ENCODE data around the gene GIGYF2.
A peak's percentile ranks its signal among the peaks of the same experiment; 100 is the strongest.
"Not testable (repeated sequence)": the region's sequence is repeated elsewhere in the genome, so short reads cannot be mapped to it uniquely, and the experiment has no call there.

The GIGYF2 gene

DNA sequence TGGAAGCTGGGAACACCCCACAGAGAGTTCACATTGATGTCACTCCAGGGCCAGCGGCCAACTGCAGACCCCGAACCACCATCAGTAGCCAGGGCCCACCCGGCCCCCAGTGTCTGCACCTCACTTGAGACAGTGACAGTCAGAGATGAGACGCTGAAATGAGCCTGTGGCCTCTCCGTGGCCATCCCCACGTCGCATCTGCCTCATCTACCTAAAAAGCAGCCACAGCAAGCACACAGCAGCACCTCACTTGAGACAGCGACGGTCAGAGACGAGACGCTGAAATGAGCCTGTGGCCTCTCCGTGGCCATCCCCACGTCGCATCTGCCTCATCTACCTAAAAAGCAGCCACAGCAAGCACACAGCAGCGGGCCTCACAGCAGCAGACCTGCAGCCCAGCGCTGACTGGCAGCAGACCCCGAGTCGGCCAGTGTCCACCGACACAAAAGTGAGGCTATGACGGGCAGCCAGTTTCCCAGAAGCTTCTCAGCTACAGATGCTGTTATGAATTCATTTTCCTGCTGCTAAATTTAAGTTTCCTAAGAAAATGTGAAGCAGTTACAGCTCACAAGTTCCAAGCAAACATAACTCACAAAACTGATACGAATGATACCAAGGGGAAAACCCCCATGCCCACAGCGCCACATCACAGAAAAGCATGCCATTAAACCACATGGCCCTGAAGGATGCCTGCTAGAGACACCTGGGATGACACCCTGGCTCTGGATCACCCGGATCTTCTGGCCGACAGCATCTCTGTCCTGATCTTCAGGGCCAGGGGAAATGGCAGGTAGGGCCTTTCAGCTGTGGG, 200.7 kb downstream of the GIGYF2 start:
- DNase-seq: peak; percentile 38 to 55

DNA sequence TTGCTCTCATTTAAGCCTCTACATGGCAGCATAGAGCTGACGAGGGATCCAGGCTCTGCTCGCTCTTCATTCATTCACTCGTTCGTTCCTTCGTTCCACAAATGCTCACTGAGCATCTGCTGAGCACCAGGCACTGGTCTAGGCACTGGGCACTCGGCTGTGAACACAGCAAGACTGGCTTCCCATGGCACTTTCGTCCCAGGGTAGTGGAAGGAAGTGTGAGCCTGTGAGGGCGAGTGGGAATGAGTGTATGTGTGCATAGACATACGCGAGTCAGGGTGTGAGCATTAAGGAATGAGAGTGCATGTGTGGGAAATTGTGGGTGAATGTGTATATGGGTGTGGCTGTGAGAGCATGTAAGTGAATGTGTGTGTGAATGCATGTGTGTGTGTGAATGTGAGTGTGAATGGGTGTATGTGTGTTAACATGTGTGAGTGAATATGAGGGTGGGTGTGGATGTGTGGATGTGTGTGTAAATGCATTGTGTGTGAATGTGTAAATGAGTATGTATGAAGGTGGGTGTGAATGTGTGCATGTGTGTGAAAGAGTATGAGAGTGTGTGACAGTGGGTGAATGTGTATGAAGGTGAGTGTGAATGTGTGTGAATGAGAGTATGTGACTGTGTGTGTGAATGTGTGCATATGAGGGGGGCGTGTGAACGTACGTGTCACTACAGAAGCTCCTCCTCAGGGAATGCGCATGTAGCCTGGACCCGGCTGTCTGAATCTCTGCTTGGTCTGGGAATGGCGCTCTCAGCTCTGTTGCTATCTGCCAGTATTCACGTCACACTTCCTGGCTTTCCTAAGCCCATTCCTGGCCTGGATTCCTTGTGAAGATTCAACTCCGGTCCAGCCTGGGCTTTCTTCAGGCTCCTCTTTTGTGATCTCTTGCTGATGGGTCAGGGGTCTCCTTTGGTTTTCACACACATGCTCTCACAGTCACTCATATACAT, 201.7 kb downstream of the GIGYF2 start:
- DNase-seq: no peak

DNA sequence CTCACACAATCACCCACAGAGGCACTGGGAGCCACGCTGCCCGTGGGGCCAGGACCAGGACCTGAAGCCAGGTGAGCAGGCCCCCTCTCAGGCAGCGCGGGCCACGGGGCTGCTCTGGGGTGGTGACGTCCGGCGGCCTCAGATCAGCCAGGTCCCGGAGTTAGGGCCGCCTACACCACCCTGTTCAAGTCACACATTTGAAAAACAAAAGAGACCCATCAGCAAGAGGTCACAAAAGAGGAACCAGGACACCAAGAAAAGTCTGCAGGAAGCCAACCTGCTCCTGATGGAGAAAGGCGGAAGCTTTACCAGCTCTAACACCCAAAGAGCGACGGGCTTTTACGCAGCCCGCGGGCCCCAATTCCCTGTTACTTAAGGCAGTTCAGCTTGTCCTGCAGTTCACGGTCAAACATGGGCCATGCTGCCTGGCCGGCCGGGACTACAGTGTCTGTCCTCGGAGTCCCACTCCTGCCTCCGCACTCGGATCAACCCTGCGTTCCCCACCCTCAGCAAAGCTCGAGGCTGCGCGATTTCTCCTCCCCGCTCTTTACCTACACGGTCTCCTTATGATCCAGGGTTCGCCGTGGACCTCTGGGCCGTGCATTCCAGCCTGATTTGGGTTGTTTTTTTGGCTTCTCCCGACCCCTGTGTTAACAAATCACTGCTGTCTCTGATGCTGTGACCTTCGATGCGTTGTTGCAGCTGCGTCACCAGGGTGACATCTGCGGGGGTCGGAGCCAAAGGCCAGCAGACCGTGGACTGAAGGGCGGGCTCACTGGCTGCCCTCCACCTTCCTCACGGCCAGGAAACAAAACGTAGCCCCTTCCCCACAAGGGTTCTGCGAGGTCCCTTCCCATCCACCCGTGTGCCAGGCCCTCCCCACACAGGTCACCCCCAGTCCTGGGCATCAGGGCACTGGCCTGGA, 203.9 kb downstream of the GIGYF2 start:
- DNase-seq: no peak

DNA sequence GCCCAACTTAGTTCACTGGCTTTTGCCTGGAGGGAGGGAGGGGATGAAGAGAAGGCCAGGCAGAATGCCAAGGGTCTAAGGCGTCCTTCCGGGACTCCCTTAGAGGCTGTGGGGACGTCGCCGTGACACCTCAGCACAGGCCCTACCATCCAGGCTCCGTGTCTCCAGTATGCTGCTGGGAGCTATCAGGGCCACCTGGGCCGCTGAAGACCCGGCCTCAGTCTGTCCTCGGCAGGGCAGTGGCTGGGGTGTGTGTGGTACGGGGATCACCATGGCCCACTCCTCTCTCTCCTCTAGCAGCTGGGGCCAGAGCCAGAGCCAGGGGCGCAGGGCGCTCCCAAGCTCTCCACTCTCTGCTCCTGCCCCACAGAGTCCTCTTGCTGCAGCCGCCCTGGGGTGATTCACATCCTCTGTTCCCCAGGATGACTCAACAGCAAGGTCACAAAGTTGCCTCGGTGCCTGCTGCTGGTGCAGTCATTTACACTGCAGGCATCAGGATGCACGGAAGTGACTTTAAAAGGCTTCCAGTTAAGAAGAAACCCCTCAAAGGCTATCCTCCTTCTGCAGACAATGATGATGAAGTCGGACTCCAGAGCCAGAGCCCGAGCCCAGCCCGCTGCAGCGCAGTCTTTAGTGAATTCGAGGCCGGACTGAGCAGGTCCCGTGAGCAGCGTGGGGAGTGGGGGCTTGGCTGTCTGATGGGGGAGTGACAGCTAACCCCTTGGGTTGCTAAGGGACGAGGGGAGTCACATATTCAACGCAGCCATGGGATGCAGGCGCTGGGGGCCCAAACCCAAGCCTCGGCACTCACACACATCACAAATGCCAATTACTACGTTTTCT, 204.8 kb downstream of the GIGYF2 start:
- peak; percentile 43 to 45 for DNase-seq

DNA sequence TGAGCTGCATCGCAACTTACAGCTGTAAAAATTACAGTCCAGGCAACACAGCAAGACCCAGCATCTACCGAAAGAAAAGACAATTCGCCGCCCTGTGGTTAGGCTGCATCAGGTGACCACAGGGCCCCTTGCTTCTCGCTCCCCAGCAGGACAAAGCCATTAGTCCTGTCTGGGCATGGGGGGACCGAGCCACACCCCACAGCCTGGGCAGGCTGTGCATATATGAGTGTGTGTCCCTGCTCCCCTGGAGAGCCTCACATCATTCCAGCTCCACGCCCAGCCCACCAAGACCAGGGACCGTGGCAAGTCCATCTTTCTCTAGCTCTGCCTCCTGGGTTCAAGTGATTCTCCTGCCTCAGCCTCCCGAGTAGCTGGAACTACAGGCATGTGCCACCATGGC, 206.9 kb downstream of the GIGYF2 start:
- DNase-seq: no peak

DNA sequence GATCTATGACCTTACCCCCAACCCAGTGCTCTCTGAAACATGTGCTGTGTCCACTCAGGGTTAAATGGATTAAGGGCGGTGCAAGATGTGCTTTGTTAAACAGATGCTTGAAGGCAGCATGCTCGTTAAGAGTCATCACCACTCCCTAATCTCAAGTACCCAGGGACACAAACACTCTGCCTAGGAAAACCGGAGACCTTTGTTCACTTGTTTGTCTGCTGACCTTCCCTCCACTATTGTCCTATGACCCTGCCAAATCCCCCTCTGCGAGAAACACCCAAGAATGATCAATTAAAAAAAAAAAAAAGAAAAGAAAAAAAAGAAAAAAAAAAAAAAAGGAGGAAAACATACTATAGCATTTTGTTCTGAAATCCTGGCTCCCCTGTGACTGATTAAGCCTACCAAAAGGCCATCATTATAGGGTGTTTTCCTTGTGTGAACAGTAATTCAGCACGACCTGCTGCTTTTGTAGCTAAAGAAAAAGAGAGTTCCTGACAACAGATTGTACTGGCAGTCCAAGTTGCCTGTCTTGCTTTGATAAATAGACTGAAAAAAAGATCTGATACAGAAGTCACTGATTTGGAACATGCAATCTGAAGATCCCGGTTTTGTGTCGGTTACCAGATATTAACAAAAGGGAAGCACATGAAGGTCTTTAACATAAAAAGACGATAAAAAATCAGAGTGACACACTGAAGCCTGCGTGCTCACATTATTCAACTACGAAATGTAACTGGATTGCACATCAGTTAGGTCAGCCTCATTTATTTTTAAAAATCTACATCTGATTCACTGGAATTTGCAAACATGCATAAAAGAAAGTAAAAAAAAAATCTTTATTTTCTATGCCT, 210.0 kb downstream of the GIGYF2 start:
- not testable (repeated sequence) for DNase-seq

DNA sequence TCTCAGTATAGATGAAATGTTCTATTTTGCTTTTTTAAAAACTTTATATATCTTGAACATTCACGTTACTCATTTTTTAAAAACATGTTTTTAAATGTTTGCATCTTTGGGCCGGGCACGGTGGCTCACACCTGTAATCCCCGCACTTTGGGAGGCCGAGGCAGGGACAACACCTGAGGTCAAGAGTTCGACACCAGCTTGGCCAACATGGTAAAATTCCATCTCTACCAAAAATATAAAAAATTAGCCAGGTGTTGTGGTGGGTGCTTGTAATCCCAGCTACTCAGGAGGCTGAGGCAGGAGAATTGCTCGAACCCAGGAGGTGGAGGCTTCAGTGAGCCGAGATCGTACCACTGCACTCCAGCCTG, 210.6 kb downstream of the GIGYF2 start:
- not testable (repeated sequence) for DNase-seq

DNA sequence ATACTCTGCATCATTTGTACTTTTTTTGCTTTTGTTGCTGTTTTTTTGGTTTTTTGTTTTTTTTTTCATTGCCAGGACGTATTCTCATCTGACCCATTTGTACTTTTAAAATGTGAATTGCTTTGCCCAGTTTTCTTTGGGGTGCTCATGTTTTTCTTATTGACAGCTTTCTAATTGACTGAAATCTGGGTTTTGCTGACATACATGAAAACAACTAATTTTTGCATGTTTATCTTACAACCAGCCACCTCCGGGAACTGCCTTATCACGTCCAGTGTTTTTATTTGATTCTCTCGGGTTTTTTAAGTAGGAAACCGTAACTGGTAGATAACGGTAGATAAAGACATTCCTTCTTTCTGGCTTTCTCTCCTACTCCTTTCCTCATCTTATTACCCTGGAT, 211.6 kb downstream of the GIGYF2 start:
- no peak for DNase-seq

Data from stimulated activated CD4-positive, alpha-beta T cell treated with anti-CD3 and anti-CD28 coated beads, Interleukin-2, amount 100 ng/mL, for 48 hours (primary cell).